GM12878 (cell line): ENCODE results near the gene MCFD2. TPM values are rescaled to one million over a fixed set of nuclear protein-coding genes. Genes with fewer than 3 reads are reported as not detected.

ENCODE experiments used
- ATAC-seq: fragments of 200-7000 bp; cut with Tn5 transposase; 3 replicates; pipeline ENCODE4 v1.9.1; 2020; ENCODE audit warnings: mild to moderate bottlenecking, moderate library complexity
- BruUV-seq: library from RNA; stranded (reverse); fragments of 400-500 nt; replicated peaks from 2 replicates; lab custom pipeline; 2021; lab: Mats Ljungman, UMichigan
- CTCF ChIA-PET: fragments of 300-600 bp; sonication (Branson Sonifier 250); formaldehyde crosslinking; extraction: SDS; loops from one replicate; lab custom pipeline; 2021; ENCODE audit warnings: inconsistent platforms; lab: Yijun Ruan, JAX
- POLR2A ChIA-PET: fragments of 350-600 bp; formaldehyde crosslinking; extraction: SDS; loops from one replicate; lab custom pipeline; 2021; ENCODE audit warnings: inconsistent platforms; lab: Charles Lee
- RAD21 ChIA-PET: fragments of 300-600 bp; sonication (Branson Sonifier 250); formaldehyde crosslinking; loops from one replicate; lab custom pipeline; 2023; ENCODE audit warnings: antibody characterized with exemption; ENCODE audit not compliant: unreplicated experiment; lab: Charles Lee
- SMC1A ChIA-PET: fragments of 300-600 bp; sonication (Branson Sonifier 250); formaldehyde crosslinking; loops from one replicate; lab custom pipeline; 2023; ENCODE audit not compliant: unreplicated experiment, uncharacterized antibody; lab: Charles Lee
- DNase-seq: peaks from one replicate; pipeline ENCODE4 v3.0.0-alpha.2; 2011; ENCODE audit warnings: low read depth, low spot score
- FAIRE-seq: peaks from 3 replicates; lab custom pipeline; 2011; peaks lifted over from hg19 to GRCh38; lab: Jason Lieb, UNC
- H2AFZ ChIP-seq: 2 replicates; pipeline ENCODE4 v1.6.0; 2011; ENCODE audit warnings: low read depth, low read length, control low read depth; ENCODE audit not compliant: control insufficient read depth
- H3K27ac ChIP-seq: 2 replicates; pipeline ENCODE4 v1.5.1; 2011; ENCODE audit warnings: control low read depth; ENCODE audit not compliant: control insufficient read depth, insufficient read depth
- H3K27me3 ChIP-seq, 2 experiments: replicated peaks in 1 of 2; 2 replicates each; pipeline versions ENCODE4 v1.6.0 to v1.6.1; 2011; ENCODE audit warnings: low read length in 1 of 2; ENCODE audit not compliant: control insufficient read depth in 2 of 2, insufficient read depth in 2 of 2
- H3K36me3 ChIP-seq, 2 experiments: 2 replicates each; pipeline ENCODE4 v1.5.1; 2011; ENCODE audit warnings: low read length in 1 of 2; ENCODE audit not compliant: control insufficient read depth in 2 of 2, insufficient read depth in 2 of 2
- H3K4me1 ChIP-seq: 2 replicates; pipeline ENCODE4 v1.6.1; 2011; ENCODE audit warnings: mild to moderate bottlenecking, low read length, moderate library complexity, mixed read lengths; ENCODE audit not compliant: control insufficient read depth, insufficient read depth
- H3K4me2 ChIP-seq: 2 replicates; pipeline ENCODE4 v1.6.0; 2011; ENCODE audit warnings: control low read depth; ENCODE audit not compliant: control insufficient read depth, insufficient read depth
- H3K4me3 ChIP-seq: fragments of 200-600 bp; sonication (generic); 2 replicates; pipeline ENCODE4 v1.5.1; 2016
- H3K79me2 ChIP-seq: 2 replicates; pipeline ENCODE4 v1.6.0; 2011; ENCODE audit warnings: low read length; ENCODE audit not compliant: control insufficient read depth, insufficient read depth
- H3K9ac ChIP-seq: 2 replicates; pipeline ENCODE4 v1.8.0; 2011; ENCODE audit warnings: low read length, control low read depth, mixed read lengths; ENCODE audit not compliant: control insufficient read depth, insufficient read depth
- H3K9me3 ChIP-seq: replicated peaks from 3 replicates; pipeline ENCODE4 v1.5.1; 2011; ENCODE audit warnings: mild to moderate bottlenecking, low read length; ENCODE audit not compliant: control insufficient read depth, insufficient read depth
- H4K20me1 ChIP-seq: 2 replicates; pipeline ENCODE4 v1.6.0; 2011; ENCODE audit not compliant: control insufficient read depth, insufficient read depth
- EGR1 ChIP-seq, 2 experiments: IDR thresholded peaks; 1 replicate in 1 of 2; 2 replicates in 1 of 2; pipeline ENCODE4 v1.6.1; 2011 to 2012; ENCODE audit warnings: low read depth in 2 of 2, low read length in 2 of 2, borderline replicate concordance in 1 of 2, mild to moderate bottlenecking in 1 of 2, moderate library complexity in 1 of 2
- WGBS: methylation state at CpG from one replicate; pipeline ENCODE4 v1.1.6; 2016; ENCODE audit warnings: low lambda C conversion rate; ENCODE audit not compliant: insufficient replicate concordance, insufficient coverage; ENCODE audit errors: missing lambda C conversion rate; 5-methylcytosine and 5-hydroxymethylcytosine counted together
- in situ Hi-C: fragments of 300-500 bp; cut with MboI; formaldehyde crosslinking; loops from 9 replicates; pipeline ENCODE4 v1.14.3; 2018; ENCODE audit warnings: mixed read lengths
- intact Hi-C: fragments of 100-400 bp; cut with micrococcal nuclease; formaldehyde crosslinking; loops from one replicate; pipeline ENCODE4 v1.14.2; 2022; ENCODE audit not compliant: unreplicated experiment
- polyA plus RNA-seq, 11 experiments: library from polyadenylated mRNA; depleted of rRNA in 4 of 11; unstranded in 6 of 11; stranded (reverse) in 5 of 11; fragments of >200 nt; fragmentation: Nextera tagmentation in 4 of 11; fragmentation: Illumina TruSeq in 1 of 11; extraction: Ambion mirVana in 4 of 11; extraction: Trizol in 1 of 11; gene quantifications; 1 replicate in 1 of 11; 2 replicates in 10 of 11; pipeline versions ENCODE4 v1.2.1 to v1.2.3, GENCODE V29; 2011 to 2016; ENCODE audit warnings: inconsistent platforms in 2 of 11, missing spikeins in 2 of 11, low read depth in 1 of 11
- total RNA-seq, 4 experiments: library from RNA; depleted of rRNA in 3 of 4; stranded (reverse); fragments of >200 nt in 3 of 4; fragmentation: Illumina TruSeq in 1 of 4; extraction: Trizol in 1 of 4; gene quantifications; 2 replicates each; pipeline versions ENCODE4 v1.2.1 to v1.2.3, GENCODE V29; 2013 to 2021
- TF ChIP-seq, protein P1 (sequence below): fragments of 450-650 bp; IDR thresholded peaks from 2 replicates; pipeline ENCODE4 v1.6.1; 2017; ENCODE audit warnings: borderline replicate concordance
- TF ChIP-seq, protein P2 (sequence below): fragments of 450-650 bp; IDR thresholded peaks from 2 replicates; pipeline ENCODE4 v1.6.1; 2017; ENCODE audit warnings: mild to moderate bottlenecking, low read depth, inconsistent platforms; ENCODE audit not compliant: poor library complexity, severe bottlenecking

MCFD2 gene
- total and polyA plus RNA-seq, 10 of the 15 experiments (the other 5 are each of a cell fraction or from before 2014, with no cell fraction given) = 35.0 to 57.3 (median 40.3) TPM

- no peak overlapping the region for H3K27ac ChIP-seq
- FAIRE-seq = peak; percentile 95
Measured at GRCh38 chr2:46877619-46878113, 37.9 kb downstream of the MCFD2 start.

More at GRCh38 chr2:46877619-46878113, 37.9 kb downstream of the MCFD2 start:
- RAD21 ChIA-PET = no interaction called here
- DNase-seq (no peak), ATAC-seq (no peak)
- H4K20me1 ChIP-seq = no peaks in the 10 kb centered on the region
- intact Hi-C loops (no loop called here), in situ Hi-C loops (no loop called here)
- SMC1A ChIA-PET = no interaction called here
- no peak overlapping the region for H3K9ac ChIP-seq
- H3K79me2 ChIP-seq = no peaks in the 10 kb centered on the region
- no peaks in the 10 kb centered on the region for H3K36me3 ChIP-seq
- WGBS = 90% methylated on average over 4 of the region's 5 CpGs
- H3K4me3 ChIP-seq = no peak overlapping the region
- POLR2A ChIA-PET = no interaction called here
- no peak overlapping the region for H2AFZ ChIP-seq
- no TSS peak for BruUV-seq
- no peaks in the 10 kb centered on the region; the same call in 2 of the 3 replicates for H3K9me3 ChIP-seq
- CTCF ChIA-PET = interaction anchor here (0.8 to 1.2 kb wide), 3 partner anchors 8 to 446 kb away, joined by 3 to 4 read pairs (median 3); no protein-coding TSS in a partner anchor
- peaks cover 2 to 4% of the 10 kb centered on the region in 2 experiments for H3K27me3 ChIP-seq
- no peak overlapping the region for H3K4me2 ChIP-seq
- H3K4me1 ChIP-seq = peaks cover 6% of the 10 kb centered on the region
- peak in 1 of 2 experiments; percentile 57; a peak in 1 of 3 replicates for TF ChIP-seq EGR1 (IDR thresholded peaks at IDR 0.05; ENCODE audit: borderline replicate concordance in 1 of 2, low read depth in 2 of 2, low read length in 2 of 2)
- TF ChIP-seq, protein P1, sequence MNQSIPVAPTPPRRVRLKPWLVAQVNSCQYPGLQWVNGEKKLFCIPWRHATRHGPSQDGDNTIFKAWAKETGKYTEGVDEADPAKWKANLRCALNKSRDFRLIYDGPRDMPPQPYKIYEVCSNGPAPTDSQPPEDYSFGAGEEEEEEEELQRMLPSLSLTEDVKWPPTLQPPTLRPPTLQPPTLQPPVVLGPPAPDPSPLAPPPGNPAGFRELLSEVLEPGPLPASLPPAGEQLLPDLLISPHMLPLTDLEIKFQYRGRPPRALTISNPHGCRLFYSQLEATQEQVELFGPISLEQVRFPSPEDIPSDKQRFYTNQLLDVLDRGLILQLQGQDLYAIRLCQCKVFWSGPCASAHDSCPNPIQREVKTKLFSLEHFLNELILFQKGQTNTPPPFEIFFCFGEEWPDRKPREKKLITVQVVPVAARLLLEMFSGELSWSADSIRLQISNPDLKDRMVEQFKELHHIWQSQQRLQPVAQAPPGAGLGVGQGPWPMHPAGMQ = 0 out of 2 replicates have a peak, but pooled peaks have one; percentile 0
- TF ChIP-seq, protein P2, sequence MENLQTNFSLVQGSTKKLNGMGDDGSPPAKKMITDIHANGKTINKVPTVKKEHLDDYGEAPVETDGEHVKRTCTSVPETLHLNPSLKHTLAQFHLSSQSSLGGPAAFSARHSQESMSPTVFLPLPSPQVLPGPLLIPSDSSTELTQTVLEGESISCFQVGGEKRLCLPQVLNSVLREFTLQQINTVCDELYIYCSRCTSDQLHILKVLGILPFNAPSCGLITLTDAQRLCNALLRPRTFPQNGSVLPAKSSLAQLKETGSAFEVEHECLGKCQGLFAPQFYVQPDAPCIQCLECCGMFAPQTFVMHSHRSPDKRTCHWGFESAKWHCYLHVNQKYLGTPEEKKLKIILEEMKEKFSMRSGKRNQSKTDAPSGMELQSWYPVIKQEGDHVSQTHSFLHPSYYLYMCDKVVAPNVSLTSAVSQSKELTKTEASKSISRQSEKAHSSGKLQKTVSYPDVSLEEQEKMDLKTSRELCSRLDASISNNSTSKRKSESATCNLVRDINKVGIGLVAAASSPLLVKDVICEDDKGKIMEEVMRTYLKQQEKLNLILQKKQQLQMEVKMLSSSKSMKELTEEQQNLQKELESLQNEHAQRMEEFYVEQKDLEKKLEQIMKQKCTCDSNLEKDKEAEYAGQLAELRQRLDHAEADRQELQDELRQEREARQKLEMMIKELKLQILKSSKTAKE = no peak
